ENCODE data around the gene UQCR11. TPM values are rescaled to one million over a fixed set of nuclear protein-coding genes. Genes with fewer than 3 reads are reported as not detected.

Gene UQCR11
- total RNA-seq, 6 donors from 2014 or later = 10.5 to 216 (median 67.3) TPM

DNA sequence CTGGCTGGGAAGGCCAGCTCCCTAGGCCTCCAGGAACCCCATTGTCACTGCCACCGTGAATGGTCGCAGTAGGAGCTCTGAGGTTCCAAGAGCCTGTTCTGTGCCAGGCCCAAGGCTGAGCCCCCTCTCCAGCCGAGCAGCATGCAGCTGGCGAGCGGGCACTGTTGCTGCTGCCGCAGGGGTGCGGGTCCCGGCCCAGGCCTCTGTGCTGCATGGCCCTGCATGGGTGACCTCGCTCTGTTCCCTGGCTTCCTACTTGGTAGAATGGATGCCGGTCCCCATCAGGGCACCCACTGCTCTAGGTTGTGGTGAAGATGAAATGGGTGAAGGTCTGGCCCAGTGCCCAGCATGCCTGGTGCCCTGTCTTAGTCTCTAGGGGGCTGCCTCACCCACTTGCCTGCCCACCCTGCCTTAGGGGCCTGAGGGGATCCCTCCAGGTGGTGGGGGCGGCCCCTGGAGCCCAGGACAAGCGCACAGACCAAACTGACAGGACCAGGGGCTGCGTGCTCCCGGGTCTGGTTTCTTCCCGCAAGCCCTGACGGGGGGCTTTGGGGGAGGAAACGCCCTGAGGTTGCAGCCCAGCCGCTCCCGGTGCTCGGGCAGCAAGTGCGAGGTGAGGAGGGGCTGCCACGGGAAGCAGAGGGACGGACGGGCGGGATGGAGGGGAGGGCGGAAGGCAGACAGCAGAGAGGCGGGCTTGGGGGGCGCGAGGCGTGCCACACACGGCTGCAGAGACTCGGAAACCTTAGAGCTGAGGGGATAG, 8.7 kb upstream of the UQCR11 start:
- TF ChIP-seq, protein P1, sequence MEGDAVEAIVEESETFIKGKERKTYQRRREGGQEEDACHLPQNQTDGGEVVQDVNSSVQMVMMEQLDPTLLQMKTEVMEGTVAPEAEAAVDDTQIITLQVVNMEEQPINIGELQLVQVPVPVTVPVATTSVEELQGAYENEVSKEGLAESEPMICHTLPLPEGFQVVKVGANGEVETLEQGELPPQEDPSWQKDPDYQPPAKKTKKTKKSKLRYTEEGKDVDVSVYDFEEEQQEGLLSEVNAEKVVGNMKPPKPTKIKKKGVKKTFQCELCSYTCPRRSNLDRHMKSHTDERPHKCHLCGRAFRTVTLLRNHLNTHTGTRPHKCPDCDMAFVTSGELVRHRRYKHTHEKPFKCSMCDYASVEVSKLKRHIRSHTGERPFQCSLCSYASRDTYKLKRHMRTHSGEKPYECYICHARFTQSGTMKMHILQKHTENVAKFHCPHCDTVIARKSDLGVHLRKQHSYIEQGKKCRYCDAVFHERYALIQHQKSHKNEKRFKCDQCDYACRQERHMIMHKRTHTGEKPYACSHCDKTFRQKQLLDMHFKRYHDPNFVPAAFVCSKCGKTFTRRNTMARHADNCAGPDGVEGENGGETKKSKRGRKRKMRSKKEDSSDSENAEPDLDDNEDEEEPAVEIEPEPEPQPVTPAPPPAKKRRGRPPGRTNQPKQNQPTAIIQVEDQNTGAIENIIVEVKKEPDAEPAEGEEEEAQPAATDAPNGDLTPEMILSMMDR (IDR thresholded peaks at IDR 0.05) = no peak
- TF ChIP-seq EP300 (IDR thresholded peaks at IDR 0.05) = no peak
- no peak for TF ChIP-seq POLR2A (IDR thresholded peaks at IDR 0.05)
- TF ChIP-seq POLR2AphosphoS5 (IDR thresholded peaks at IDR 0.05) = no peak
- Histone ChIP-seq H3K27me3 (no peaks in the 10 kb centered on the region), H3K9me3 (no peaks in the 10 kb centered on the region), H3K27ac (no peak overlapping the region), H3K36me3 (peaks cover 8 to 70% (median 60%) of the 10 kb centered on the region in 4 donors), H3K4me1 (peaks cover 0 to 2% (median 0%) of the 10 kb centered on the region in 4 donors), H3K4me3 (no peak overlapping the region)
- WGBS, 2 donors = 92 to 93% methylated on average over 22 to 31 of the region's 32 CpGs
- DNase-seq (peak in 1 of 2 donors; percentile 69), ATAC-seq (ENCODE audit: low FRiP score in 2 of 2) (peak in 1 of 2 donors; percentile 7)

GRCh38 chr19:1613146-1613545, 7.9 kb upstream of the UQCR11 start:
- H3K36me3 ChIP-seq = peaks cover 8 to 62% (median 55%) of the 10 kb centered on the region in 4 donors

DNA sequence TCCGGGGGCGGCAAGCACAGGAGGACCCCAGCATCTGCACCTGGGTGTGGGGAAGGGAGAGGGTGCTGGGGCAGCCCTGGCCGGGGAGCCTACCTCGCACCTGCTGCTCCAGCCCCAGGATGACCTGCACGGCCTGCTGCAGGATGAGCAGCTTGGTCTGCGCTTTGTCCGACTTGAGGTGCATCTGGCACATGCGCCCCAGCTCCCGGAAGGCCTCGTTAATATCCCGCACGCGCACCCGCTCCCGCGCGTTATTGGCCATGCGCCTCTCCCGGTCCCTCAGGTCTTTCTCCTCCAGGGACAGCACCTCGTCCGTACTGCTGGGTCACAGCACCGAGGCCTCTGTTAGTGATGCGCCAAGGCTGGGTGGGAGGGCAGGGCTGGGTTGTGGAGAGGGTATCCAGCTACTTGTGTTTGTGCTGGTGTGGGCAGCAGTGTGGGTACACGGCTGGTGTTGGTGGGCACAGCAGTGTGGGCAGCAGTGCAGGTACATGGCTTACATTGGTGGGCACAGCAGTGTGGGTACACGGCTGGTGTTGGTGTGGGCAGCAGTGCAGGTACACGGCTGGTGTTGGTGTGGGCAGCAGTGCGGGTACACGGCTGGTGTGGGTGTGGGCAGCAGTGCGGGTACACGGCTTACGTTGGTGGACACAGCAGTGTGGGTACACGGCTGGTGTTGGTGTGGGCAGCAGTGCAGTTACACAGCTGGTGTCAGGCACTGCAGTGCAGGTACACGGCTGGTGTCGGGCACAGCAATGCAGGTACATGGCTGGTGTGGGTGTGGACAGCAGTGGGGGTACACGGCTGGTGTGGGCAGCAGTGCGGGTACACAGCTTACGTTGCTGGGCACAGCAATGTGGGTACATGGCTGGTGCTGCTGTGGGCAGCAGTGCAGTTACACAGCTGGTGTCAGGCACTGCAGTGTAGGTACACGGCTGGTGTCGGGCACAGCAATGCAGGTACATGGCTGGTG, 7.1 kb upstream of the UQCR11 start:
- Histone ChIP-seq H3K36me3 (peaks cover 8 to 58% (median 52%) of the 10 kb centered on the region in 4 donors), H3K9me3 (no peaks in the 10 kb centered on the region), H3K4me1 (peaks cover 0 to 10% (median 2%) of the 10 kb centered on the region in 4 donors), H3K4me3 (no peak overlapping the region), H3K27me3 (no peaks in the 10 kb centered on the region), H3K27ac (no peak overlapping the region)
- TF ChIP-seq, protein P1 (IDR thresholded peaks at IDR 0.05) = no peak
- no peak for TF ChIP-seq POLR2A (IDR thresholded peaks at IDR 0.05)
- no peak for TF ChIP-seq POLR2AphosphoS5 (IDR thresholded peaks at IDR 0.05)
- no peak for TF ChIP-seq EP300 (IDR thresholded peaks at IDR 0.05)
- 95% methylated on average over 24 to 39 of the region's 39 CpGs for WGBS, 2 donors
- peak in 1 of 2 donors; percentile 77 for DNase-seq
- no peak for ATAC-seq (ENCODE audit: low FRiP score in 2 of 2)

More at GRCh38 chr19:1613146-1613545, 7.9 kb upstream of the UQCR11 start:
- no peak overlapping the region for H3K27ac ChIP-seq
- WGBS, 2 donors = 87 to 88% methylated on average over 7 to 9 of the region's 9 CpGs
- peaks cover 0 to 10% (median 2%) of the 10 kb centered on the region in 4 donors for H3K4me1 ChIP-seq
- no peak overlapping the region for H3K4me3 ChIP-seq
- H3K9me3 ChIP-seq = no peaks in the 10 kb centered on the region
- ATAC-seq (ENCODE audit: low FRiP score in 2 of 2) (no peak), DNase-seq (no peak)
- no peak for TF ChIP-seq POLR2A (IDR thresholded peaks at IDR 0.05)
- TF ChIP-seq EP300 (IDR thresholded peaks at IDR 0.05) = no peak
- no peak for TF ChIP-seq POLR2AphosphoS5 (IDR thresholded peaks at IDR 0.05)
- TF ChIP-seq, protein P1 (IDR thresholded peaks at IDR 0.05) = no peak
- no peaks in the 10 kb centered on the region for H3K27me3 ChIP-seq

GRCh38 chr19:1611353-1611752, 6.1 kb upstream of the UQCR11 start:
- Histone ChIP-seq H3K4me1 (peaks cover 4 to 15% (median 7%) of the 10 kb centered on the region in 4 donors), H3K27me3 (no peaks in the 10 kb centered on the region), H3K4me3 (no peak overlapping the region), H3K36me3 (peaks cover 8 to 58% (median 52%) of the 10 kb centered on the region in 4 donors), H3K9me3 (no peaks in the 10 kb centered on the region), H3K27ac (no peak overlapping the region)
- WGBS, 2 donors = 95 to 98% methylated on average over 14 to 15 of the region's 15 CpGs
- no peak for ATAC-seq (ENCODE audit: low FRiP score in 2 of 2)
- no peak for DNase-seq
- TF ChIP-seq POLR2AphosphoS5 (IDR thresholded peaks at IDR 0.05) (no peak), EP300 (IDR thresholded peaks at IDR 0.05) (no peak), POLR2A (IDR thresholded peaks at IDR 0.05) (no peak)

DNA sequence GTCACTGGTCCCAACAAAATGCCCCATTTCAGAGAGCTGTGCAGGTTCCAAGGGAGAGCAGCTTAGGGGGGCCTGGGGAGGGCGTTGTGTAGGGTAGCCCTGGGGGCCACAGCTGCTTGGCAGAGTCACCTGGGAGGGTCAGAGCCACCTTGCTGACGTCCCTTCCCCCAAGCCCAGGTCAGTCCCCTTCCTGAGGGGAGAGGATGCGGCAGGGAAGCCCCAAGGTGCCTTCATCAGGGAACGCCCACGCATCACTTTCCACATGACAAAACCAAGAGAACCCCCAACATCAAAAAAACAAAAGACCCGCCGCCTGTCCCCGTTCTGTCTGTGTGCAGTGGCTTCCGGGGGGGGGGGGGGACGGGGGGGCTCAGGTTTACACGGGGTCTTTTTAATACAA, 5.3 kb upstream of the UQCR11 start:
- ATAC-seq (ENCODE audit: low FRiP score in 2 of 2) (no peak), DNase-seq (no peak)
- H3K4me1 ChIP-seq = peaks cover 8 to 21% (median 11%) of the 10 kb centered on the region in 4 donors
- H3K27ac ChIP-seq = no peak overlapping the region
- peaks cover 8 to 53% (median 48%) of the 10 kb centered on the region in 4 donors for H3K36me3 ChIP-seq
- no peak for TF ChIP-seq EP300 (IDR thresholded peaks at IDR 0.05)
- TF ChIP-seq, protein P1 (IDR thresholded peaks at IDR 0.05) = no peak
- TF ChIP-seq POLR2A (IDR thresholded peaks at IDR 0.05) = no peak
- no peak for TF ChIP-seq POLR2AphosphoS5 (IDR thresholded peaks at IDR 0.05)
- H3K27me3 ChIP-seq = no peaks in the 10 kb centered on the region
- no peak overlapping the region for H3K4me3 ChIP-seq
- H3K9me3 ChIP-seq = no peaks in the 10 kb centered on the region
- WGBS, 2 donors = 61 to 78% methylated on average over 10 to 11 of the region's 11 CpGs

Data from upper lobe of left lung (tissue), 6 donors.